A673 (cell line): ENCODE results near the gene MTF1. TPM values are rescaled to one million over a fixed set of nuclear protein-coding genes. Genes with fewer than 3 reads are reported as not detected.

Experiments
- BruUV-seq: library from RNA; stranded (reverse); fragments of 400-500 nt; replicated peaks from 2 replicates; lab custom pipeline; 2021; lab: Mats Ljungman, UMichigan
- CTCF ChIA-PET: fragments of 300-600 bp; sonication (Branson Sonifier 250); formaldehyde crosslinking; loops from one replicate; lab custom pipeline; 2022; ENCODE audit warnings: antibody characterized with exemption; lab: Charles Lee
- POLR2A ChIA-PET: fragments of 300-600 bp; sonication (Branson Sonifier 250); formaldehyde crosslinking; loops from one replicate; lab custom pipeline; 2022; ENCODE audit warnings: antibody characterized with exemption; ENCODE audit not compliant: low non-redundant PET; lab: Charles Lee
- DNase-seq: peaks from one replicate; pipeline ENCODE4 v3.0.0-alpha.2; 2015; ENCODE audit warnings: low spot score
- H3K27ac ChIP-seq: fragments of 200-600 bp; sonication (generic); 2 replicates; pipeline ENCODE4 v1.5.1; 2016; ENCODE audit warnings: mixed run types, low read depth, mild to moderate bottlenecking, mixed read lengths, antibody characterized with exemption, low read length; ENCODE audit not compliant: poor library complexity, severe bottlenecking
- H3K27me3 ChIP-seq: fragments of 200-600 bp; sonication (generic); replicated peaks from 2 replicates; pipeline ENCODE4 v1.6.1; 2017; ENCODE audit warnings: mixed run types, low read depth, mild to moderate bottlenecking, mixed read lengths, antibody characterized with exemption, low read length; ENCODE audit not compliant: insufficient read depth, poor library complexity
- H3K36me3 ChIP-seq: fragments of 200-600 bp; sonication (generic); 2 replicates; pipeline ENCODE4 v1.6.1; 2016; ENCODE audit warnings: mixed run types, mild to moderate bottlenecking, mixed read lengths, antibody characterized with exemption, low read length; ENCODE audit not compliant: insufficient read depth, poor library complexity, severe bottlenecking
- H3K4me1 ChIP-seq: fragments of 200-600 bp; sonication (generic); 2 replicates; pipeline ENCODE4 v1.6.1; 2017; ENCODE audit warnings: mixed run types, mild to moderate bottlenecking, mixed read lengths, antibody characterized with exemption, low read length; ENCODE audit not compliant: insufficient read depth, poor library complexity, severe bottlenecking
- H3K4me3 ChIP-seq: fragments of 200-600 bp; sonication (generic); 2 replicates; pipeline ENCODE4 v1.5.1; 2016; ENCODE audit warnings: low read depth, mixed run types, mild to moderate bottlenecking, mixed read lengths, low read length; ENCODE audit not compliant: poor library complexity, severe bottlenecking
- H3K9me3 ChIP-seq: fragments of 200-600 bp; sonication (generic); 2 replicates; pipeline ENCODE4 v1.6.1; 2016; ENCODE audit warnings: mixed run types, low read depth, mild to moderate bottlenecking, mixed read lengths, antibody characterized with exemption, low read length; ENCODE audit not compliant: poor library complexity, severe bottlenecking
- EZH2 ChIP-seq: fragments of 200-600 bp; sonication (generic); IDR thresholded peaks from 2 replicates; pipeline ENCODE4 v1.6.1; 2017; ENCODE audit warnings: borderline replicate concordance, low read depth, mild to moderate bottlenecking, mixed read lengths, antibody characterized with exemption, low read length; ENCODE audit not compliant: poor library complexity, severe bottlenecking
- intact Hi-C: fragments of 100-400 bp; cut with micrococcal nuclease; formaldehyde crosslinking; loops from one replicate; pipeline ENCODE4 v1.10.0; 2022; ENCODE audit not compliant: unreplicated experiment
- total RNA-seq: library from RNA; stranded (reverse); gene quantifications from 2 replicates; pipeline ENCODE4 v1.2.3, GENCODE V29; 2021
- TF ChIP-seq, protein P1 (sequence below): fragments of 300-800, 200-600 bp; sonication (generic); conservative IDR thresholded peaks from 2 replicates; pipeline ENCODE4 v1.5.1; 2017; ENCODE audit warnings: low read depth, mild to moderate bottlenecking, antibody characterized with exemption, low read length, moderate library complexity, mixed read lengths

MTF1 gene
- total RNA-seq, 1 experiment from 2014 or later = 19.8 TPM

GRCh38 chr1:37795340-37796125 lies 63.9 kb downstream of the MTF1 start:
- TF ChIP-seq, protein P1, sequence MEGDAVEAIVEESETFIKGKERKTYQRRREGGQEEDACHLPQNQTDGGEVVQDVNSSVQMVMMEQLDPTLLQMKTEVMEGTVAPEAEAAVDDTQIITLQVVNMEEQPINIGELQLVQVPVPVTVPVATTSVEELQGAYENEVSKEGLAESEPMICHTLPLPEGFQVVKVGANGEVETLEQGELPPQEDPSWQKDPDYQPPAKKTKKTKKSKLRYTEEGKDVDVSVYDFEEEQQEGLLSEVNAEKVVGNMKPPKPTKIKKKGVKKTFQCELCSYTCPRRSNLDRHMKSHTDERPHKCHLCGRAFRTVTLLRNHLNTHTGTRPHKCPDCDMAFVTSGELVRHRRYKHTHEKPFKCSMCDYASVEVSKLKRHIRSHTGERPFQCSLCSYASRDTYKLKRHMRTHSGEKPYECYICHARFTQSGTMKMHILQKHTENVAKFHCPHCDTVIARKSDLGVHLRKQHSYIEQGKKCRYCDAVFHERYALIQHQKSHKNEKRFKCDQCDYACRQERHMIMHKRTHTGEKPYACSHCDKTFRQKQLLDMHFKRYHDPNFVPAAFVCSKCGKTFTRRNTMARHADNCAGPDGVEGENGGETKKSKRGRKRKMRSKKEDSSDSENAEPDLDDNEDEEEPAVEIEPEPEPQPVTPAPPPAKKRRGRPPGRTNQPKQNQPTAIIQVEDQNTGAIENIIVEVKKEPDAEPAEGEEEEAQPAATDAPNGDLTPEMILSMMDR = no peak
- TF ChIP-seq EZH2 = no peak
- POLR2A ChIA-PET = no interaction called here
- Histone ChIP-seq H3K9me3 (no peaks in the 10 kb centered on the region), H3K4me3 (no peak overlapping the region), H3K4me1 (no peaks in the 10 kb centered on the region), H3K27me3 (peaks cover 14% of the 10 kb centered on the region), H3K36me3 (no peaks in the 10 kb centered on the region), H3K27ac (no peak overlapping the region)
- intact Hi-C loops = loop anchor here (10.0 kb wide), 1 partner anchor 51 kb away; no protein-coding TSS in a partner anchor
- DNase-seq = peak; percentile 74
- CTCF ChIA-PET = no interaction called here
- no TSS peak for BruUV-seq

DNA sequence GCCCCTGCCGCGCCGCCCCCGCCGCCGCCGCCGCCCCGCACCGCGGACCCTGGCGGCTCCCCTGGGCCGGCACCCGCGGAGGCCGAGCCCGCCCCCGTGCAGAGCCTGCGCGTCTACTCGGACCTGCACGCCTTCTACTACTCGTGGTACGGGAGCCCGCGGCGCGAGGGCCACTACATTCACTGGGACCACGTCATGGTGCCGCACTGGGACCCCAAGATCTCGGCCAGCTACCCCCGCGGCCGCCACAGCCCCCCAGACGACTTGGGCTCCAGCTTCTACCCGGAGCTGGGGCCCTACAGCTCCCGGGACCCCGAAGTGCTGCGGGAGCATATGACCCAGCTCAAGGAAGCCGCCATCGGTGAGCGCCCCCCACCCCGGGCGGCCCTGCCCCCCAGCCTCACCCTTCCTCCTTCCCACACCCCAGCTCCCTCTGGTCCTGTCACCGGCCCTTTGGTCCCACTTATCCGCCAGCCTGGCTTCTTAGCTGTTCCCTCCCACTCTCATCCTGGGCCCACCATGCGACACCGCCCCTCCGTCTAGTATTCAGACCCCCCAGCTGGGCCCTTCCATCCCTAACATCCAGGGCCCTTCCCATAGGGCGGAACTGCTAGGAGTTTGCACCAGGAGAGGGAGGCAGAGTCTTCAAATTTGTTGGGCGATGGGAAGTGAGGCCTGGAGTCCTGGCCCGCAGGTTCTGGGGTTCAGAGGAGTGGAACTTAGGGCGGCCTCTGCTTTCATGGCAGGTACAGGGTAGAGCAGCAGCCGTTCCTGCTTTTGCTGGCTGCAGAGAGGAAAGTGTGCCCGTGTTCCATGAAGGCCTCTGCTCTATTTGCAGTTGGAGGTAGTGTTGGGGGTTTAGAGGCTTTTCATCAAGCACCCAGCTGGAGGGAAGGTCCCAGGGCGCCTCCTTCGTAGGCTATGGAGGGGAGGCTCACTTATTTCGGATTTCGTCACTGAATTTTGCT lies 64.7 kb downstream of the MTF1 start:
- BruUV-seq = no TSS peak
- no peak for DNase-seq
- Histone ChIP-seq H3K36me3 (no peaks in the 10 kb centered on the region), H3K27ac (no peak overlapping the region), H3K27me3 (peaks cover 16% of the 10 kb centered on the region), H3K4me3 (peak overlapping the region; percentile 23), H3K9me3 (no peaks in the 10 kb centered on the region), H3K4me1 (no peaks in the 10 kb centered on the region)
- TF ChIP-seq, protein P1 = no peak
- TF ChIP-seq EZH2 = no peak
- POLR2A ChIA-PET = no interaction called here
- CTCF ChIA-PET = no interaction called here
- intact Hi-C loops = loop anchor here (10.0 kb wide), 1 partner anchor 50 kb away; no protein-coding TSS in a partner anchor

GRCh38 chr1:37793773-37794371 lies 65.5 kb downstream of the MTF1 start, which contains the start of gene MANEAL:
Gene MANEAL, plus strand, starts transcription at chr1:37793847. Its CDS starts 336 bp downstream, at chr1:37794183.
- no TSS peak for BruUV-seq
- CTCF ChIA-PET = no interaction called here
- Histone ChIP-seq H3K4me3 (peak within 1 kb of the TSS; percentile 51), H3K27ac (no peak within 1 kb of the TSS), H3K27me3 (peaks cover 20% of the 10 kb centered on the region), H3K9me3 (no peaks in the 10 kb centered on the region), H3K36me3 (no peaks in the 10 kb centered on the region), H3K4me1 (no peaks in the 10 kb centered on the region)
- TF ChIP-seq EZH2 = no peak
- TF ChIP-seq, protein P1 = no peak
- intact Hi-C loops = loop anchor here (10.0 kb wide), 1 partner anchor 49 kb away; no protein-coding TSS in a partner anchor
- peak; percentile 73 for DNase-seq
- POLR2A ChIA-PET = no interaction called here
